DLD1 (cell line): ENCODE results near the gene RPE65.
"Not testable (repeated sequence)": the region's sequence is repeated elsewhere in the genome, so short reads cannot be mapped to it uniquely, and the experiment has no call there.

Source experiments
- in situ Hi-C: cut with HindIII; loops from 2 replicates; pipeline ENCODE4 v1.10.0; 2017; ENCODE audit warnings: low sequenced_read_pairs

The RPE65 gene

GRCh38 chr1:68453060-68453670, 3.4 kb upstream of the RPE65 start:
- in situ Hi-C loops = no loop called here

- in situ Hi-C loops = no loop called here
Observed at GRCh38 chr1:68448365-68448764, 1.4 kb downstream of the RPE65 start.

- in situ Hi-C loops = no loop called here
Observed at GRCh38 chr1:68445709-68446108, 4.0 kb downstream of the RPE65 start.

- in situ Hi-C loops = no loop called here
Observed at GRCh38 chr1:68442822-68443556, 6.8 kb downstream of the RPE65 start.

- in situ Hi-C loops = no loop called here
Observed at GRCh38 chr1:68442006-68442405, 7.7 kb downstream of the RPE65 start.

- in situ Hi-C loops = no loop called here
Observed at GRCh38 chr1:68438310-68438709, 11.4 kb downstream of the RPE65 start.

- in situ Hi-C loops = no loop called here
Observed at GRCh38 chr1:68433395-68433794, 16.4 kb downstream of the RPE65 start.

GRCh38 chr1:68431076-68431475, 18.7 kb downstream of the RPE65 start:
- in situ Hi-C loops = no loop called here

- in situ Hi-C loops = no loop called here
Observed at GRCh38 chr1:68429233-68429808, 20.4 kb downstream of the RPE65 start.

GRCh38 chr1:68426594-68426993, 23.2 kb downstream of the RPE65 start:
- in situ Hi-C loops = no loop called here

- in situ Hi-C loops = no loop called here
Observed at GRCh38 chr1:68421350-68421749, 28.4 kb downstream of the RPE65 start.

GRCh38 chr1:68409426-68409825, 40.3 kb downstream of the RPE65 start:
- in situ Hi-C loops = no loop called here

GRCh38 chr1:68401506-68401905, 48.2 kb downstream of the RPE65 start:
- in situ Hi-C loops = no loop called here

GRCh38 chr1:68395575-68395974, 54.2 kb downstream of the RPE65 start:
- in situ Hi-C loops = not testable (repeated sequence)

GRCh38 chr1:68392474-68392873, 57.3 kb downstream of the RPE65 start:
- in situ Hi-C loops = not testable (repeated sequence)

- in situ Hi-C loops = not testable (repeated sequence)
Observed at GRCh38 chr1:68385798-68386524, 63.8 kb downstream of the RPE65 start.

- in situ Hi-C loops = no loop called here
Observed at GRCh38 chr1:68384872-68385411, 64.8 kb downstream of the RPE65 start.

- in situ Hi-C loops = no loop called here
Observed at GRCh38 chr1:68384321-68384813, 65.4 kb downstream of the RPE65 start.

- in situ Hi-C loops = no loop called here
Observed at GRCh38 chr1:68383092-68383491, 66.7 kb downstream of the RPE65 start.

- in situ Hi-C loops = no loop called here
Observed at GRCh38 chr1:68379085-68379478, 70.7 kb downstream of the RPE65 start.
